AG04450 (cell line): ENCODE measurements around the gene DHX29. TPM values are rescaled to one million over a fixed set of nuclear protein-coding genes. Genes with fewer than 3 reads are reported as not detected.

Experiments
- CTCF ChIA-PET: fragments of 300-600, 350-600 bp; formaldehyde crosslinking; extraction: SDS; loops from one replicate; lab custom pipeline; 2022; ENCODE audit warnings: antibody characterized with exemption, inconsistent platforms; lab: Charles Lee
- POLR2A ChIA-PET: fragments of 350-600 bp; formaldehyde crosslinking; extraction: SDS; loops from one replicate; lab custom pipeline; 2021; ENCODE audit warnings: antibody characterized with exemption, inconsistent platforms; lab: Yijun Ruan, JAX
- DNase-seq: peaks from one replicate; pipeline ENCODE4 v3.0.0-alpha.2; 2011; ENCODE audit warnings: low read depth, low spot score
- H3K27ac ChIP-seq: one replicate; pipeline ENCODE4 v1.5.1; 2012; ENCODE audit warnings: low read depth, low read length, control low read depth
- H3K27me3 ChIP-seq: one replicate; pipeline ENCODE4 v1.6.0; 2012; ENCODE audit warnings: low read length; ENCODE audit not compliant: control insufficient read depth, insufficient read depth
- H3K4me3 ChIP-seq: 2 replicates; pipeline ENCODE4 v1.5.1; 2011; ENCODE audit warnings: mild to moderate bottlenecking, low read depth, low read length, control low read depth
- H3K9me3 ChIP-seq: 2 replicates; pipeline ENCODE4 v1.5.1; 2012; ENCODE audit warnings: low read length; ENCODE audit not compliant: control insufficient read depth, insufficient read depth
- CTCF ChIP-seq: IDR thresholded peaks from 2 replicates; pipeline ENCODE4 v1.5.1; 2011; ENCODE audit warnings: low read depth, low read length, control low read depth, inconsistent platforms
- polyA plus RNA-seq: library from polyadenylated mRNA; depleted of rRNA; stranded (reverse); fragments of >200 nt; gene quantifications from 2 replicates; pipeline ENCODE4 v1.2.3, GENCODE V29; 2011; rRNA removed

The DHX29 gene
- polyA plus RNA-seq, 1 experiment: 10.8 TPM

GRCh38 chr5:55219770-55220169 lies 87.7 kb downstream of the DHX29 start:
- TF ChIP-seq CTCF: no peak
- Histone ChIP-seq H3K27me3 (peaks cover 67% of the 10 kb centered on the region), H3K9me3 (peaks cover 10% of the 10 kb centered on the region; the same call in 1 of the 2 replicates), H3K4me3 (no peak overlapping the region), H3K27ac (no peak overlapping the region)
- DNase-seq: no peak
- ChIA-PET POLR2A (no interaction called here), CTCF (no interaction called here)

DNA sequence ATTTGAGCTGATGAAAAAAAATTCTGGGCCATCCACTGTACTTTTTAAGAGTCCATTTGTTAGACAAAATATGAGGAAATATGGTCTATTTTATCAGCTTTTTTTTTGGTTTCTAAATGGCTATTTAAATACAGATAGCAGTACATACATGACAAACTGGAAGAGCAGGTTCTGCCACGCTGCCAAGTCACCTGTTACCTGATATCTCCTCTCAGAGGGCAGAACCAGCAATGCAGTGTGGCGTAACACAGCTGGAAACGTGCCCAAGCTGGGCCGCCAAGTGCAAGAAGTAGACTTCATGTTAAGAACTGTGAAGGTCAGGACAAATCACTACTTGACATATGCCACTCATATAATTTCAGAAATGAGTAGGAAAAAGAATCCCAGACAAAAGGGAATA lies 88.5 kb downstream of the DHX29 start:
- Histone ChIP-seq H3K9me3 (peaks cover 10% of the 10 kb centered on the region; the same call in 1 of the 2 replicates), H3K27me3 (peaks cover 65% of the 10 kb centered on the region), H3K27ac (no peak overlapping the region), H3K4me3 (no peak overlapping the region)
- no peak for DNase-seq
- ChIA-PET POLR2A (no interaction called here), CTCF (no interaction called here)
- TF ChIP-seq CTCF: no peak

DNA sequence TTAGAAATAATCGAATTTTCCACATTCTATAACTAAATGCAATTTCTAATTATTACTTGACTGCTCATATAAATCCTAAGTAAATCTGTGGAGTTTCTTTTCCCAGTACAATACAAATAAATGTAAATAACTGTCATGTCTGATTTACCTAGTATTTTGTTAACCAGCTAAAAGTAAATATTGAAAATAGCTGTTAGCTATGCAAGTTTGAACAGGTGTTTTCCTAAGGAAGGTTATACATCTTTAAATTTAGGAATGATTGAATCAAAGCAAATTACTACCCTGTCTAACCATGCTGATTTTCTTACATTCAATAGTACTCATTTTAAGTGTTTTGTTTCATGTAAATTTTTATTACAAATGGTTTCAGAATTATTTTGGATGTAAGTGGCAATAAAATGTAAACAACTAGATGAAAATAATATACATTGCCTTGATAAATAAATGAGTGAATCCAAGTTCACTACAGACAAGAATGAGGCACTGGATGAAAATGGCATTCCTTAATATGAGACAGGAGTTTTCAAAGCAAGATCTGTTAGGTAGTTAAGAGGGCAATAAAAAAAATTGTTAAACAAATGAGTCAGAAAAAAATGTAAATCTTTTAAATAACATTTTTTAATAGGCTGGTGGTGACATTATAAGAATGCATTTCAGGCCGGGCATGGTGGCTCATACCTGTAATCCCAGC lies 96.2 kb downstream of the DHX29 start:
- POLR2A ChIA-PET: no interaction called here
- no peak for TF ChIP-seq CTCF
- Histone ChIP-seq H3K27ac (no peak overlapping the region), H3K9me3 (no peaks in the 10 kb centered on the region), H3K27me3 (peaks cover 31% of the 10 kb centered on the region), H3K4me3 (no peak overlapping the region)
- CTCF ChIA-PET: no interaction called here
- DNase-seq: no peak

Other genes starting within 250 kb of the DHX29 start
- not detected in 2 replicates for gene GZMA, start 205.0 kb downstream of the DHX29 start, polyA plus RNA-seq
- gene GPX8, start 147.5 kb downstream of the DHX29 start, polyA plus RNA-seq: 234 and 317 TPM in 2 replicates
- gene CDC20B, start 134.5 kb downstream of the DHX29 start, polyA plus RNA-seq: not detected in 2 replicates
- not detected in 2 replicates for gene MCIDAS, start 80.4 kb downstream of the DHX29 start, polyA plus RNA-seq
- gene CCNO, start 74.1 kb downstream of the DHX29 start, polyA plus RNA-seq: not detected in 2 replicates
- gene MTREX, start 295 bp upstream of the DHX29 start, polyA plus RNA-seq: 37.2 and 61.7 TPM in 2 replicates
- 43.7 and 54.9 TPM in 2 replicates for gene PLPP1, start 227.3 kb upstream of the DHX29 start, polyA plus RNA-seq